ENCODE measurements around the gene SGMS1. TPM values are rescaled to one million over a fixed set of nuclear protein-coding genes. Genes with fewer than 3 reads are reported as not detected.
A peak's percentile ranks its signal among the peaks of the same experiment; 100 is the strongest.
"Not testable (repeated sequence)": the region's sequence is repeated elsewhere in the genome, so short reads cannot be mapped to it uniquely, and the experiment has no call there.

SGMS1 gene
- polyA plus RNA-seq, 2 of the 4 experiments (the other 2 are of a cell fraction), result 22.7 to 28.2 TPM

- Histone ChIP-seq H3K4me3 (no peak overlapping the region), H3K4me1 (no peaks in the 10 kb centered on the region), H3K9me3 (no peaks in the 10 kb centered on the region), H3K4me2 (no peak overlapping the region), H3K27ac (no peak overlapping the region)
- no peak for TF ChIP-seq USF2 (IDR thresholded peaks at IDR 0.05)
- TF ChIP-seq POLR2AphosphoS2 (conservative IDR thresholded peaks at IDR 0.05; ENCODE audit: low read length), result no peak
- no peak for TF ChIP-seq ZFP36 (IDR thresholded peaks at IDR 0.05; ENCODE audit: borderline replicate concordance, partially characterized antibody)
- DNase-seq (ENCODE audit: low read depth in 1 of 2, low spot score in 1 of 2) (no peak), ATAC-seq (no peak), FAIRE-seq (no peak)
- ChIA-PET CTCF (interaction anchor here (1.2 to 1.6 kb wide), 3 partner anchors 9 to 30 kb away, joined by 3 read pairs; no protein-coding TSS in a partner anchor), POLR2A (interaction anchor here (1.2 kb wide), 1 partner anchor 8 kb away, joined by 3 read pairs; no protein-coding TSS in a partner anchor)
- WGBS (ENCODE audit: missing lambda C conversion rate), result 66% methylated on average over 2 of the region's 2 CpGs
Observed at GRCh38 chr10:50651808-50652207, 28.1 kb upstream of the SGMS1 start.

- DNase-seq (ENCODE audit: low read depth in 1 of 2, low spot score in 1 of 2) (no peak), FAIRE-seq (no peak), ATAC-seq (no peak)
- no peaks in the 10 kb centered on the region for H3K9me3 ChIP-seq
- 73% methylated on average over 3 of the region's 3 CpGs for WGBS (ENCODE audit: missing lambda C conversion rate)
- ChIA-PET POLR2A (no interaction called here), CTCF (interaction anchor here (0.7 kb wide), 1 partner anchor 26 kb away, joined by 3 read pairs; the partner anchor contains the start of gene SGMS1)
- H3K27ac ChIP-seq, result no peak overlapping the region
- H3K4me3 ChIP-seq, result no peak overlapping the region
- no peaks in the 10 kb centered on the region for H3K4me1 ChIP-seq
- TF ChIP-seq FOSB (CRISPR knock-in tag; IDR thresholded peaks at IDR 0.05) (no peak), ZSCAN20 (CRISPR knock-in tag; IDR thresholded peaks at IDR 0.05) (no peak), MAX (IDR thresholded peaks at IDR 0.05) (no peak), CTCF (IDR thresholded peaks at IDR 0.05) (no peak)
- H3K4me2 ChIP-seq, result no peak overlapping the region
Observed at GRCh38 chr10:50650481-50650880, 26.7 kb upstream of the SGMS1 start.

- TF ChIP-seq MAFK (IDR thresholded peaks at IDR 0.05; ENCODE audit: partially characterized antibody) (peak; percentile 66), EP300 (IDR thresholded peaks at IDR 0.05) (no peak)
- ATAC-seq, result no peak
- DNase-seq (ENCODE audit: low read depth in 1 of 2, low spot score in 1 of 2), result no peak
- Histone ChIP-seq H3K4me3 (no peak overlapping the region), H3K9me3 (no peaks in the 10 kb centered on the region), H3K4me2 (no peak overlapping the region), H3K27ac (no peak overlapping the region), H3K4me1 (no peaks in the 10 kb centered on the region)
- POLR2A ChIA-PET, result no interaction called here
- FAIRE-seq, result no peak
- 64% methylated on average over 1 of the region's 1 CpG for whole genome bisulfite sequencing (ENCODE audit: missing lambda C conversion rate)
- CTCF ChIA-PET, result interaction anchor here (1.3 to 1.6 kb wide), 2 partner anchors 12 to 424 kb away, joined by 3 to 4 read pairs; no protein-coding TSS in a partner anchor
Observed at GRCh38 chr10:50648935-50649227, 25.1 kb upstream of the SGMS1 start.

- DNase-seq (ENCODE audit: low read depth in 1 of 2, low spot score in 1 of 2), result no peak
- Histone ChIP-seq H3K27ac (no peak overlapping the region), H3K9me3 (no peaks in the 10 kb centered on the region), H3K4me2 (no peak overlapping the region), H3K4me3 (no peak overlapping the region), H3K4me1 (no peaks in the 10 kb centered on the region)
- no peak for TF ChIP-seq KDM5A (IDR thresholded peaks at IDR 0.05)
- no peak for TF ChIP-seq MAZ (IDR thresholded peaks at IDR 0.05; ENCODE audit: borderline replicate concordance, low read depth, low read length)
- TF ChIP-seq FOSB (CRISPR knock-in tag; IDR thresholded peaks at IDR 0.05), result no peak
- no peak for TF ChIP-seq CBX2 (IDR thresholded peaks at IDR 0.05; ENCODE audit: borderline replicate concordance, low read depth)
- TF ChIP-seq HEYL (CRISPR knock-in tag; IDR thresholded peaks at IDR 0.05), result no peak
- TF ChIP-seq BCL3 (IDR thresholded peaks at IDR 0.05), result no peak
- TF ChIP-seq JUN (IDR thresholded peaks at IDR 0.05), result no peak
- CTCF ChIA-PET, result interaction anchor here (0.7 to 1.6 kb wide), 4 partner anchors 12 to 424 kb away, joined by 3 to 8 read pairs (median 4); no protein-coding TSS in a partner anchor
- ATAC-seq, result no peak
- FAIRE-seq, result no peak
- WGBS (ENCODE audit: missing lambda C conversion rate), result 68% methylated on average over 7 of the region's 7 CpGs
- POLR2A ChIA-PET, result no interaction called here
Observed at GRCh38 chr10:50648089-50648934, 24.6 kb upstream of the SGMS1 start.

GRCh38 chr10:50647350-50647749, 23.6 kb upstream of the SGMS1 start:
- H3K4me2 ChIP-seq; ATAC-seq; FAIRE-seq; H3K4me3 ChIP-seq; H3K9me3 ChIP-seq; H3K27ac ChIP-seq; H3K4me1 ChIP-seq; DNase-seq (ENCODE audit: low read depth in 1 of 2, low spot score in 1 of 2): not testable (repeated sequence)
- WGBS (ENCODE audit: missing lambda C conversion rate), result 69% methylated on average over 1 of the region's 1 CpG
- ChIA-PET CTCF (interaction anchor here (1.0 to 1.1 kb wide), 2 partner anchors 371 to 373 kb away, joined by 3 to 4 read pairs; no protein-coding TSS in a partner anchor), POLR2A (interaction anchor here (0.8 kb wide), 1 partner anchor 23 kb away, joined by 4 read pairs; no protein-coding TSS in a partner anchor)

Data from A549 (cell line).